Liver (tissue), 9 donors: Measurements from ENCODE around the gene SLC4A7. TPM values are rescaled to one million over a fixed set of nuclear protein-coding genes. Genes with fewer than 3 reads are reported as not detected.
"Not testable (repeated sequence)": the region's sequence is repeated elsewhere in the genome, so short reads cannot be mapped to it uniquely, and the experiment has no call there.

Source experiments
- DNase-seq: peaks from one replicate; pipeline ENCODE4 v3.0.0-alpha.2; 2017; ENCODE audit warnings: low spot score
- H3K27ac ChIP-seq, 2 donors: one replicate each; pipeline ENCODE4 v1.7.0; 2013; ENCODE audit warnings: inconsistent platforms in 2 of 2, low read length in 2 of 2, control low read depth in 1 of 2, low read depth in 1 of 2, mild to moderate bottlenecking in 1 of 2
- H3K27me3 ChIP-seq, 4 donors: one replicate each; pipeline versions ENCODE4 v1.6.1 to v1.7.0; 2013; ENCODE audit warnings: low read length in 3 of 4, inconsistent platforms in 1 of 4, mild to moderate bottlenecking in 1 of 4, moderate library complexity in 1 of 4; ENCODE audit not compliant: control insufficient read depth in 4 of 4, insufficient read depth in 4 of 4
- H3K36me3 ChIP-seq, 4 donors: one replicate each; pipeline versions ENCODE4 v1.6.1 to v1.7.0; 2013; ENCODE audit warnings: low read length in 3 of 4, mild to moderate bottlenecking in 3 of 4, low read depth in 1 of 4, moderate library complexity in 1 of 4; ENCODE audit not compliant: control insufficient read depth in 4 of 4, insufficient read depth in 3 of 4
- H3K4me1 ChIP-seq, 4 donors: one replicate each; pipeline versions ENCODE4 v1.6.1 to v1.7.0; 2013; ENCODE audit warnings: low read length in 3 of 4, mild to moderate bottlenecking in 3 of 4, moderate library complexity in 1 of 4; ENCODE audit not compliant: control insufficient read depth in 4 of 4, insufficient read depth in 4 of 4
- H3K4me3 ChIP-seq, 3 donors: one replicate each; pipeline versions ENCODE4 v1.6.1 to v1.7.0; 2013; ENCODE audit warnings: low read length in 3 of 3, control low read depth in 1 of 3, low read depth in 1 of 3, mild to moderate bottlenecking in 1 of 3
- H3K9ac ChIP-seq, 2 donors: one replicate each; pipeline ENCODE4 v1.7.0; 2013; ENCODE audit warnings: low read length in 2 of 2, mild to moderate bottlenecking in 2 of 2, moderate library complexity in 2 of 2, control low read depth in 1 of 2, low read depth in 1 of 2
- H3K9me3 ChIP-seq, 4 donors: one replicate each; pipeline versions ENCODE4 v1.6.1 to v1.7.0; 2013; ENCODE audit warnings: low read length in 3 of 4; ENCODE audit not compliant: control insufficient read depth in 4 of 4
- FOXA2 ChIP-seq: IDR thresholded peaks from 2 replicates; pipeline ENCODE4 v1.6.1; 2016; ENCODE audit warnings: antibody characterized with exemption
- GABPA ChIP-seq, 2 donors: IDR thresholded peaks in 1 of 2; conservative IDR thresholded peaks in 1 of 2; 2 replicates each; pipeline ENCODE4 v1.6.1; 2016; ENCODE audit warnings: antibody characterized with exemption in 2 of 2, mild to moderate bottlenecking in 1 of 2, moderate library complexity in 1 of 2
- HNF4A ChIP-seq, 2 donors: conservative IDR thresholded peaks; 2 replicates each; pipeline ENCODE4 v1.6.1; 2016; ENCODE audit warnings: antibody characterized with exemption in 2 of 2, mild to moderate bottlenecking in 2 of 2
- HNF4G ChIP-seq: IDR thresholded peaks from 2 replicates; pipeline ENCODE4 v1.6.1; 2016; ENCODE audit warnings: antibody characterized with exemption
- JUND ChIP-seq, 2 donors: IDR thresholded peaks; 2 replicates each; pipeline ENCODE4 v1.6.1; 2016; ENCODE audit warnings: antibody characterized with exemption in 2 of 2
- MAX ChIP-seq: IDR thresholded peaks from 2 replicates; pipeline ENCODE4 v1.6.1; 2016; ENCODE audit warnings: antibody characterized with exemption
- NR2F2 ChIP-seq: IDR thresholded peaks from 2 replicates; pipeline ENCODE4 v1.6.1; 2016; ENCODE audit warnings: antibody characterized with exemption
- RAD21 ChIP-seq, 2 donors: IDR thresholded peaks; 2 replicates each; pipeline ENCODE4 v1.6.1; 2016; ENCODE audit warnings: antibody characterized with exemption in 2 of 2, mild to moderate bottlenecking in 2 of 2
- REST ChIP-seq: IDR thresholded peaks from 2 replicates; pipeline ENCODE4 v1.6.1; 2016; ENCODE audit warnings: antibody characterized with exemption, mild to moderate bottlenecking
- RXRA ChIP-seq, 2 donors: IDR thresholded peaks; 2 replicates each; pipeline ENCODE4 v1.6.1; 2017 to 2018; ENCODE audit warnings: antibody characterized with exemption in 2 of 2, mild to moderate bottlenecking in 1 of 2
- SP1 ChIP-seq: IDR thresholded peaks from 2 replicates; pipeline ENCODE4 v1.6.1; 2018; ENCODE audit warnings: antibody characterized with exemption, mild to moderate bottlenecking
- TAF1 ChIP-seq: conservative IDR thresholded peaks from 2 replicates; pipeline ENCODE4 v1.6.1; 2016; ENCODE audit warnings: antibody characterized with exemption, mild to moderate bottlenecking
- WGBS: extraction: QIAGEN DNeasy Blood & Tissue Kit; methylation state at CpG from one replicate; pipeline ENCODE4 v1.1.7; 2013; 5-methylcytosine and 5-hydroxymethylcytosine counted together
- polyA plus RNA-seq, 2 donors: library from polyadenylated mRNA; stranded (reverse) in 1 of 2; unstranded in 1 of 2; fragments of 200-250 nt in 1 of 2; fragments of >200 nt in 1 of 2; fragmentation: Nextera tagmentation in 1 of 2; extraction: Ambion mirVana in 1 of 2; gene quantifications; one replicate each; pipeline versions ENCODE4 v1.2.1 to v1.2.3, GENCODE V29; 2013 to 2015
- total RNA-seq, 2 donors: library from RNA; depleted of rRNA; stranded (reverse); fragments of >200 nt; gene quantifications; one replicate each; pipeline ENCODE4 v1.2.3, GENCODE V29; 2014
- TF ChIP-seq, protein P1 (sequence below): IDR thresholded peaks from 2 replicates; pipeline ENCODE4 v1.6.1; 2016; ENCODE audit warnings: antibody characterized with exemption
- donor health status: healthy.
- donor health status: healthy.
- donor health status: healthy.
- donor health status: healthy.
- donor health status: healthy.

The SLC4A7 gene
- total and polyA plus RNA-seq, 4 donors: 0.76 to 9.8 (median 4.1) TPM

DNA sequence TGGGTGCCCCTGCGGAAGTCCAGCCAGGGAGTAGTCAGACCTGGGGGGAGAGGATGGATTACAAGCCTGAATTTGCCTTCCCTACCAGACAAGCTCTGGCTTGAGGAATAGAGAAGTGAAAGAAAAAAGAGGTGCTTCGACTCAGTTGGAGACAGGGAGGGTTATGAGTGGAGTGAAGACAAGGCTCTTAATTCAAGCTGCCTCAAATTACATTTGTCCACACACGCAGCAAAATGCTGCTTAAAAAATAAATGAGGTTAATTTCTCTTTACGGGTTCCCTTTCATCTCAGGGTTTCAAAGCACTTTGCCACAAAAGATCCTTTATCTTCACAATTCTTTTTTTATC lies 49.0 kb upstream of the SLC4A7 start:
- DNase-seq: no peak
- no peak overlapping the region for H3K4me3 ChIP-seq
- no peaks in the 10 kb centered on the region for H3K4me1 ChIP-seq
- H3K36me3 ChIP-seq: no peaks in the 10 kb centered on the region
- 71% methylated on average over 4 of the region's 4 CpGs for WGBS
- no peak overlapping the region for H3K27ac ChIP-seq
- no peak overlapping the region for H3K9ac ChIP-seq
- no peaks in the 10 kb centered on the region for H3K9me3 ChIP-seq
- H3K27me3 ChIP-seq: no peaks in the 10 kb centered on the region
- TF ChIP-seq, protein P1, sequence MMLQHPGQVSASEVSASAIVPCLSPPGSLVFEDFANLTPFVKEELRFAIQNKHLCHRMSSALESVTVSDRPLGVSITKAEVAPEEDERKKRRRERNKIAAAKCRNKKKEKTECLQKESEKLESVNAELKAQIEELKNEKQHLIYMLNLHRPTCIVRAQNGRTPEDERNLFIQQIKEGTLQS: no peak
- TF ChIP-seq JUND (IDR thresholded peaks at IDR 0.05) (no peak), REST (no peak), SP1 (no peak), GABPA (IDR thresholded peaks at IDR 0.05 in 1 of 2, conservative IDR thresholded peaks at IDR 0.05 in 1 of 2) (no peak), RXRA (IDR thresholded peaks at IDR 0.05) (no peak), HNF4A (conservative IDR thresholded peaks at IDR 0.05) (no peak), HNF4G (no peak), MAX (no peak)

DNA sequence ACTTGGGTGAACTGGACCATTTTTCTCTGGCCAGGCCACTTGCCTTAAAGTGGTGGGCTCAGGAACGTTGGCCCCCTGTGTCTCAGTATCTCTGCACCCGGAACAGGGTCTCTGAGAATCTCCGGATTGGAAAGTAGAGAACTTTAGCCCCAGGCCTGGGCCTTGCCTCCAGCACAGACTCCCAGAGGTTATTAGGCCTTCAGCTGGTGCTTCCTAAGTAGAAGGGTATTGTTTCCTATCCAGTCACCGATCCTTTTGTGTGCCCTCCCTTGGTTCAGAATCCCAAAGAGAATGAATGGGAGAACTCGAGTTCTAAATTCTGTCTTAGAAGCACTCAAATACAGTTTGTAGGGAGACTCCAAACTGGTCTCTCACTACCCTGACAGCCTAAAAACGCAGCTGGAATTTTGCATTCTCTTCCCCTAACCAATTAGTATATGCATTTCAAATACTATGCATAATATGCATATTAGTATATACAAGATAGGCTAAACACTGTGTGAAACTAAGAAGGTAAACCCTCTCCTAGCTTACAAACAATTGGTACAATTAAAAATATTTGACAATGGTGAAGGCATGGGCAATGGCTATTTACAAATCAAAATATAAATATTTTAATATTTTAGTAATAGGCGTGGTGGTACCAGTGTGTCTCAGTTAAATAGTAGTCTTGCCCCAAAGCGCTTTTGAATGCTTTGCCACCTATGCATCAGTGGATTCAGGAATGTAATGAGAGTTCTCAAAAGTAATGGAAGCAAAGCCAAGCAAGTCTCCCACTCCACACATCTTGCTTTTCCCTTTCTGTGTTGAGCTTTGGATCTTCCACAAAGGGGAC lies 48.5 kb upstream of the SLC4A7 start:
- Histone ChIP-seq H3K9ac (no peak overlapping the region), H3K4me3 (no peak overlapping the region), H3K4me1 (no peaks in the 10 kb centered on the region), H3K9me3 (no peaks in the 10 kb centered on the region), H3K36me3 (no peaks in the 10 kb centered on the region), H3K27me3 (no peaks in the 10 kb centered on the region), H3K27ac (no peak overlapping the region)
- 90% methylated on average over 8 of the region's 8 CpGs for WGBS
- no peak for TF ChIP-seq RAD21 (IDR thresholded peaks at IDR 0.05)
- TF ChIP-seq NR2F2: no peak
- no peak for TF ChIP-seq FOXA2
- TF ChIP-seq REST: no peak
- TF ChIP-seq TAF1: no peak
- no peak for TF ChIP-seq RXRA (IDR thresholded peaks at IDR 0.05)
- DNase-seq: no peak

DNA sequence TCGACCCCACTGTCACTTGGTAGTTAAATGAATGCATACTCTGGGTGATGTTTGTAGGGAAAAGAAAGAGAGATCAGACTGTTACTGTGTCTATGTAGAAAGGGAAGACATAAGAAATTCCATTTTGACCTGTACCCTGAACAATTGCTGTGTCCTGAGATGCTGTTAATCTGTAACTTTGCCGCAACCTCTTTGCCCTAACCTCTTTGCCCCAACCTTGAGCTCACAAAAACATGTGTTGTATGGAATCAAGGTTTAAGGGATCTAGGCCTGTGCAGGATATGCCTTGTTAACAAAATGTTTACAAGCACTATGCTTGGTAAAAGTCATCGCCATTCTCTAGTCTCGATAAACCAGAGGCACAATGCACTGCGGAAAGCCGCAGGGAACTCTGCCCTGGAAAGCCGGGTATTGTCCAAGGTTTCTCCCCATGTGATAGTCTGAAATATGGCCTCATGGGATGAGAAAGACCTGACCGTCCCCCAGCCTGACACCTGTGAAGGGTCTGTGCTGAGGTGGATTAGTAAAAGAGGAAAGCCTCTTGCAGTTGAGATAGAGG lies 47.1 kb upstream of the SLC4A7 start:
- not testable (repeated sequence) for H3K4me1 ChIP-seq, H3K4me3 ChIP-seq, H3K9me3 ChIP-seq, H3K27me3 ChIP-seq, H3K9ac ChIP-seq, H3K27ac ChIP-seq, H3K36me3 ChIP-seq, DNase-seq
- 84% methylated on average over 8 of the region's 8 CpGs for WGBS
